Ishikawa (cell line): ENCODE results near the gene COL23A1.

Experiments used
- CEBPB ChIP-seq: IDR thresholded peaks from 2 replicates; pipeline ENCODE4 v1.6.1; 2012
- CREB1 ChIP-seq: IDR thresholded peaks from 2 replicates; pipeline ENCODE4 v1.6.1; 2012; ENCODE audit warnings: low read depth
- EGR1 ChIP-seq: IDR thresholded peaks from 2 replicates; pipeline ENCODE4 v1.6.1; 2012
- EP300 ChIP-seq: IDR thresholded peaks from 2 replicates; pipeline ENCODE4 v1.6.1; 2012; ENCODE audit warnings: borderline replicate concordance
- FOXM1 ChIP-seq: IDR thresholded peaks from 2 replicates; pipeline ENCODE4 v1.6.1; 2012; ENCODE audit warnings: low read depth, borderline replicate concordance
- MAX ChIP-seq: IDR thresholded peaks from 2 replicates; pipeline ENCODE4 v1.6.1; 2012
- NFIC ChIP-seq: IDR thresholded peaks from 2 replicates; pipeline ENCODE4 v1.6.1; 2012
- RAD21 ChIP-seq: IDR thresholded peaks from 2 replicates; pipeline ENCODE4 v1.6.1; 2012; ENCODE audit warnings: low read depth
- REST ChIP-seq: IDR thresholded peaks from 2 replicates; pipeline ENCODE4 v1.6.1; 2012; ENCODE audit warnings: low read depth, mild to moderate bottlenecking
- TAF1 ChIP-seq: IDR thresholded peaks from 2 replicates; pipeline ENCODE4 v1.6.1; 2012; ENCODE audit warnings: low read depth, mild to moderate bottlenecking
- TCF12 ChIP-seq: IDR thresholded peaks from 2 replicates; pipeline ENCODE4 v1.6.1; 2012; ENCODE audit warnings: low read depth
- TEAD4 ChIP-seq: IDR thresholded peaks from 2 replicates; pipeline ENCODE4 v1.6.1; 2012
- USF1 ChIP-seq: IDR thresholded peaks from 2 replicates; pipeline ENCODE4 v1.6.1; 2012
- YY1 ChIP-seq: IDR thresholded peaks from 2 replicates; pipeline ENCODE4 v1.6.1; 2012; ENCODE audit warnings: low read depth
- ZBTB7A ChIP-seq: IDR thresholded peaks from 2 replicates; pipeline ENCODE4 v1.6.1; 2012; ENCODE audit warnings: low read depth

COL23A1 gene

GRCh38 chr5:178387856-178388190, 202.4 kb downstream of the COL23A1 start:
- TF ChIP-seq YY1 (no peak), CEBPB (no peak), EP300 (no peak), FOXM1 (no peak), REST (no peak), MAX (no peak), TAF1 (no peak)

GRCh38 chr5:178387061-178387855, 202.9 kb downstream of the COL23A1 start:
- TF ChIP-seq TAF1: no peak
- no peak for TF ChIP-seq TCF12
- TF ChIP-seq TEAD4: no peak
- TF ChIP-seq MAX: no peak
- no peak for TF ChIP-seq RAD21
- no peak for TF ChIP-seq USF1
- TF ChIP-seq EGR1: no peak
- no peak for TF ChIP-seq ZBTB7A
- no peak for TF ChIP-seq YY1
- no peak for TF ChIP-seq CEBPB
- TF ChIP-seq NFIC: no peak

- TF ChIP-seq EP300 (no peak), NFIC (no peak), USF1 (no peak), CEBPB (no peak), TAF1 (no peak), MAX (no peak), ZBTB7A (no peak), TCF12 (no peak), EGR1 (no peak), CREB1 (no peak), REST (no peak), FOXM1 (no peak), YY1 (no peak), RAD21 (no peak), TEAD4 (no peak)
These were observed 203.8 kb downstream of the COL23A1 start for GRCh38 chr5:178386336-178386931.

GRCh38 chr5:178385496-178385890, 204.7 kb downstream of the COL23A1 start:
- TF ChIP-seq RAD21: no peak
- no peak for TF ChIP-seq USF1
- no peak for TF ChIP-seq YY1
- no peak for TF ChIP-seq ZBTB7A
- TF ChIP-seq NFIC: no peak
- no peak for TF ChIP-seq TEAD4
- TF ChIP-seq TCF12: no peak
- no peak for TF ChIP-seq CREB1
- no peak for TF ChIP-seq EGR1
- no peak for TF ChIP-seq MAX
- TF ChIP-seq CEBPB: no peak
- no peak for TF ChIP-seq FOXM1
- no peak for TF ChIP-seq REST
- no peak for TF ChIP-seq TAF1
- TF ChIP-seq EP300: no peak
